A549 (cell line): ENCODE measurements around the gene IMPDH2. TPM values are rescaled to one million over a fixed set of nuclear protein-coding genes. Genes with fewer than 3 reads are reported as not detected.
"Not testable (repeated sequence)": the region's sequence is repeated elsewhere in the genome, so short reads cannot be mapped to it uniquely, and the experiment has no call there.

Experiments
- ATAC-seq, 2 experiments: fragments of 200-7000 bp in 1 of 2; fragments of >200 bp in 1 of 2; cut with Nextera tagmentation in 1 of 2; cut with Tn5 transposase in 1 of 2; 3 replicates each; pipeline versions ENCODE4 v1.8.0 to v1.9.1; 2018 to 2020; ENCODE audit warnings: mild to moderate bottlenecking in 1 of 2, moderate library complexity in 1 of 2
- CTCF ChIA-PET: fragments of 300-600 bp; sonication (Branson Sonifier 250); formaldehyde crosslinking; extraction: SDS; loops from one replicate; lab custom pipeline; 2021; ENCODE audit warnings: antibody characterized with exemption, inconsistent platforms; lab: Yijun Ruan, JAX
- POLR2A ChIA-PET: fragments of 350-600 bp; formaldehyde crosslinking; extraction: SDS; loops from one replicate; lab custom pipeline; 2021; ENCODE audit warnings: antibody characterized with exemption, inconsistent platforms; lab: Yijun Ruan, JAX
- DNase-seq, 2 experiments: peaks; one replicate each; pipeline versions ENCODE4 v3.0.0 to v3.0.0-alpha.2; 2011 to 2016; ENCODE audit warnings: low read depth in 1 of 2, low spot score in 1 of 2
- FAIRE-seq: peaks from 2 replicates; lab custom pipeline; 2011; peaks lifted over from hg19 to GRCh38; lab: Jason Lieb, UNC
- H3K27ac ChIP-seq, 2 experiments: fragments of >200 bp; sonication (Bioruptor Twin); formaldehyde crosslinking; 3 replicates each; pipeline ENCODE4 v1.5.1; 2016 to 2017
- H3K4me1 ChIP-seq: fragments of >200 bp; sonication (Bioruptor Twin); formaldehyde crosslinking; 3 replicates; pipeline ENCODE4 v1.6.1; 2016
- H3K4me2 ChIP-seq: fragments of >200 bp; sonication (Bioruptor Twin); formaldehyde crosslinking; 3 replicates; pipeline ENCODE4 v1.6.1; 2016
- H3K4me3 ChIP-seq: fragments of >200 bp; sonication (Bioruptor Twin); formaldehyde crosslinking; 3 replicates; pipeline ENCODE4 v1.5.1; 2016
- H3K9me3 ChIP-seq: fragments of >200 bp; sonication (Bioruptor Twin); formaldehyde crosslinking; 3 replicates; pipeline ENCODE4 v1.6.1; 2016
- BCL3 ChIP-seq: fragments of >200 bp; sonication (Bioruptor Twin); formaldehyde crosslinking; IDR thresholded peaks from 3 replicates; pipeline ENCODE4 v1.6.1; 2016
- BHLHE40 ChIP-seq: IDR thresholded peaks from 2 replicates; pipeline ENCODE4 v1.6.1; 2012; ENCODE audit warnings: low read depth, low read length, inconsistent platforms
- CHD2 ChIP-seq: fragments of 150-350 bp; IDR thresholded peaks from 2 replicates; pipeline ENCODE4 v1.6.1; 2014; ENCODE audit warnings: low read length; ENCODE audit not compliant: partially characterized antibody
- CHD4 ChIP-seq: fragments of 200-600 bp; sonication (generic); IDR thresholded peaks from 2 replicates; pipeline ENCODE4 v1.6.1; 2016; ENCODE audit warnings: antibody characterized with exemption, mild to moderate bottlenecking, borderline replicate concordance
- CTCF ChIP-seq: fragments of >200 bp; sonication (Bioruptor Twin); formaldehyde crosslinking; IDR thresholded peaks from 3 replicates; pipeline ENCODE4 v1.5.1; 2016
- EHMT2 ChIP-seq: fragments of 200-600 bp; sonication (generic); IDR thresholded peaks from 2 replicates; pipeline ENCODE4 v1.6.1; 2016; ENCODE audit warnings: antibody characterized with exemption, low read depth, mild to moderate bottlenecking, moderate library complexity
- FOSB ChIP-seq: fragments of 250-450 bp; sonication (Bioruptor Pico); IDR thresholded peaks from 2 replicates; pipeline ENCODE4 v1.5.0; 2020; ENCODE audit warnings: mild to moderate bottlenecking, moderate library complexity
- GATA3 ChIP-seq: IDR thresholded peaks from 2 replicates; pipeline ENCODE4 v1.6.1; 2012; ENCODE audit warnings: borderline replicate concordance
- HOXB13 ChIP-seq: fragments of 250-450 bp; sonication (Bioruptor Pico); IDR thresholded peaks from 2 replicates; pipeline ENCODE4 v1.5.0; 2020; ENCODE audit warnings: low read depth, mild to moderate bottlenecking, moderate library complexity
- HOXB5 ChIP-seq: fragments of 250-450 bp; sonication (Bioruptor Pico); IDR thresholded peaks from 2 replicates; pipeline ENCODE4 v1.5.0; 2020; ENCODE audit warnings: mild to moderate bottlenecking, moderate library complexity
- JUN ChIP-seq, 2 experiments: fragments of >200 bp; sonication (Bioruptor Twin); formaldehyde crosslinking; IDR thresholded peaks; 2 replicates in 1 of 2; 3 replicates in 1 of 2; pipeline ENCODE4 v1.6.1; 2016 to 2017
- KDM1A ChIP-seq: fragments of 200-600 bp; sonication (generic); IDR thresholded peaks from 2 replicates; pipeline ENCODE4 v1.6.1; 2016; ENCODE audit warnings: low read depth, mild to moderate bottlenecking
- MAX ChIP-seq: IDR thresholded peaks from 2 replicates; pipeline ENCODE4 v1.6.1; 2012
- NFE2L2 ChIP-seq: fragments of 150-350 bp; conservative IDR thresholded peaks from 2 replicates; pipeline ENCODE4 v1.6.1; 2014; ENCODE audit warnings: low read length
- POLR2AphosphoS2 ChIP-seq: conservative IDR thresholded peaks from 2 replicates; pipeline ENCODE4 v1.6.1; 2012; ENCODE audit warnings: low read length, improper control_type of control experiment, inconsistent platforms
- RARB ChIP-seq: fragments of 250-450 bp; sonication (Bioruptor Pico); IDR thresholded peaks from 2 replicates; pipeline ENCODE4 v1.8.0; 2021; ENCODE audit warnings: mild to moderate bottlenecking, moderate library complexity
- RCOR1 ChIP-seq: fragments of 150-350 bp; IDR thresholded peaks from 2 replicates; pipeline ENCODE4 v1.6.1; 2014; ENCODE audit warnings: antibody characterized with exemption, low read length, low read depth
- TP53 ChIP-seq: fragments of 250-450 bp; sonication (Bioruptor Pico); IDR thresholded peaks from 2 replicates; pipeline ENCODE4 v1.5.0; 2021; ENCODE audit warnings: mild to moderate bottlenecking, moderate library complexity
- USF2 ChIP-seq: fragments of 450-650 bp; IDR thresholded peaks from 2 replicates; pipeline ENCODE4 v1.6.1; 2014; ENCODE audit warnings: antibody characterized with exemption
- WGBS: methylation state at CpG from one replicate; pipeline ENCODE4 v1.1.6; 2017; ENCODE audit errors: missing lambda C conversion rate; 5-methylcytosine and 5-hydroxymethylcytosine counted together
- polyA plus RNA-seq, 4 experiments: library from polyadenylated mRNA; depleted of rRNA in 3 of 4; stranded (reverse); fragments of >200 nt; fragmentation: RNase III in 1 of 4; extraction: RNeasy Plus Mini Kit Qiagen cat#74134 plus additional on column Dnase treatment in 1 of 4; gene quantifications; 2 replicates in 3 of 4; 3 replicates in 1 of 4; pipeline ENCODE4 v1.2.3, GENCODE V29; 2011 to 2017

The IMPDH2 gene
- polyA plus RNA-seq, 2 of the 4 experiments (the other 2 are of a cell fraction), result 175 to 212 TPM

- no peak for FAIRE-seq
- H3K4me1 ChIP-seq, result peaks cover 13% of the 10 kb centered on the region; the same call in 2 of the 3 replicates
- H3K27ac ChIP-seq, result no peak overlapping the region
- TF ChIP-seq CHD4, result no peak
- TF ChIP-seq, all 56 proteins: peak for 0
- DNase-seq, result no peak
- Histone ChIP-seq H3K4me3 (no peak overlapping the region), H3K9me3 (no peaks in the 10 kb centered on the region), H3K4me2 (no peak overlapping the region)
- ATAC-seq, result no peak
- WGBS, result 86% methylated on average over 8 of the region's 17 CpGs
- CTCF ChIA-PET, result interaction anchor here (1.4 to 30.1 kb wide), 5 partner anchors 8 to 82 kb away, joined by 3 to 385 read pairs (median 6); partner anchors contain the start of genes NDUFAF3, P4HTM and QRICH1
- POLR2A ChIA-PET, result interaction anchor here (0.6 to 2.5 kb wide), 2 partner anchors 9 to 612 kb away, joined by 8 to 10 read pairs; partner anchors contain the start of gene NDUFAF3
These were observed 16.7 kb downstream of the IMPDH2 start for GRCh38 chr3:49012441-49013017.

- Histone ChIP-seq H3K9me3 (no peaks in the 10 kb centered on the region), H3K27ac (no peak overlapping the region), H3K4me3 (no peak overlapping the region), H3K4me1 (peaks cover 21% of the 10 kb centered on the region; the same call in 2 of the 3 replicates), H3K4me2 (no peak overlapping the region)
- ChIA-PET CTCF (interaction anchor here (0.6 to 30.1 kb wide), 3 partner anchors 10 to 25 kb away, joined by 3 to 385 read pairs (median 65); partner anchors contain the start of genes DALRD3, NDUFAF3 and P4HTM), POLR2A (no interaction called here)
- ATAC-seq, result no peak
- 72% methylated on average over 3 of the region's 3 CpGs for WGBS
- no peak for TF ChIP-seq NFE2L2
- TF ChIP-seq BCL3, result no peak
- TF ChIP-seq HOXB13 (CRISPR knock-in tag), result no peak
- no peak for TF ChIP-seq GATA3
- TF ChIP-seq POLR2AphosphoS2, result no peak
- no peak for TF ChIP-seq TP53
- no peak for TF ChIP-seq BHLHE40
- no peak for TF ChIP-seq HOXB5 (CRISPR knock-in tag)
- TF ChIP-seq RCOR1, result no peak
- no peak for TF ChIP-seq MAX
- TF ChIP-seq JUN (IDR thresholded peaks at IDR 0.05), result no peak
- no peak for TF ChIP-seq KDM1A
- no peak for TF ChIP-seq USF2
- TF ChIP-seq RARB (CRISPR knock-in tag), result no peak
- no peak for TF ChIP-seq CHD4
- TF ChIP-seq FOSB (CRISPR knock-in tag), result no peak
- no peak for TF ChIP-seq EHMT2
- no peak for TF ChIP-seq CHD2
- no peak for TF ChIP-seq CTCF
- no peak for DNase-seq
- FAIRE-seq, result no peak
These were observed 19.8 kb downstream of the IMPDH2 start for GRCh38 chr3:49009396-49009795.

GRCh38 chr3:49008627-49009026, 20.6 kb downstream of the IMPDH2 start:
- not testable (repeated sequence) for ATAC-seq, DNase-seq, FAIRE-seq, H3K9me3 ChIP-seq
- Histone ChIP-seq H3K4me1 (peaks cover 21% of the 10 kb centered on the region; the same call in 2 of the 3 replicates), H3K4me2 (peak overlapping the region; percentile 99), H3K4me3 (peak overlapping the region; percentile 100; the same call in 1 of the 3 replicates), H3K27ac (peak overlapping the region in 1 of 2 experiments; percentile 98; a peak in 1 of 6 replicates)
- WGBS, result 96% methylated on average over 5 of the region's 5 CpGs
- ChIA-PET CTCF (interaction anchor here (1.1 to 30.1 kb wide), 3 partner anchors 10 to 27 kb away, joined by 4 to 385 read pairs (median 65); partner anchors contain the start of genes DALRD3, NDUFAF3 and P4HTM), POLR2A (interaction anchor here (0.6 to 4.1 kb wide), 3 partner anchors 11 to 458 kb away, joined by 4 to 57 read pairs (median 8); partner anchors contain the start of gene NDUFAF3)
